ENCODE results near the gene PPP1R2.

- TF ChIP-seq YY1 (IDR thresholded peaks at IDR 0.05; ENCODE audit: insufficient read depth, insufficient read length): no peak
- TF ChIP-seq SUZ12 (IDR thresholded peaks at IDR 0.05; ENCODE audit: extremely low read depth, insufficient read depth, insufficient read length): no peak
Measured at GRCh38 chr3:195583831-195584542, 40.9 kb upstream of the PPP1R2 start, which contains the start of gene APOD.

Data from NT2/D1 (cell line).